T follicular helper cell (primary cell): ENCODE data around the gene RXRB.

Experiments used
- DNase-seq: peaks from one replicate; pipeline ENCODE4 v3.0.0-alpha.2; 2020; ENCODE audit warnings: low read depth

The RXRB gene

DNA sequence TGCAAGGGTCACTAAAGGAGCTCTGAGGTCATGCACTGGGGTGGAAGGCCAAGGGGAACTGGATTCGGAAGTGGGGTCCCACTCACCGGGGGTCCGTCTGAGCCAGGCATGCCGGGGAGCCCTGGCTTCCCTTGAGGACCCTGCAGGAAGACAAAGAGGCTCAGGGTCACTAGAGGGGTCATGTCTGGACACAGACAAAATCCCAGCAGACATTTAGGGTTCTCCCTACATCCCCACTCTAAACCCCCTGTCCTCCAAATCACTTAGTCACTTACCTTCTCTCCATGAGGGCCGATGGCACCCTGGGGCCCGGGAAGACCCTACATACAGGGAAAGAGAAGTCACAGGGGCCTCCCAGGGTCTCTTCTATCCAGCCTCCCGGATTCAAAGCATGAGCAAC, 23.6 kb downstream of the RXRB start:
- DNase-seq, result no peak

DNA sequence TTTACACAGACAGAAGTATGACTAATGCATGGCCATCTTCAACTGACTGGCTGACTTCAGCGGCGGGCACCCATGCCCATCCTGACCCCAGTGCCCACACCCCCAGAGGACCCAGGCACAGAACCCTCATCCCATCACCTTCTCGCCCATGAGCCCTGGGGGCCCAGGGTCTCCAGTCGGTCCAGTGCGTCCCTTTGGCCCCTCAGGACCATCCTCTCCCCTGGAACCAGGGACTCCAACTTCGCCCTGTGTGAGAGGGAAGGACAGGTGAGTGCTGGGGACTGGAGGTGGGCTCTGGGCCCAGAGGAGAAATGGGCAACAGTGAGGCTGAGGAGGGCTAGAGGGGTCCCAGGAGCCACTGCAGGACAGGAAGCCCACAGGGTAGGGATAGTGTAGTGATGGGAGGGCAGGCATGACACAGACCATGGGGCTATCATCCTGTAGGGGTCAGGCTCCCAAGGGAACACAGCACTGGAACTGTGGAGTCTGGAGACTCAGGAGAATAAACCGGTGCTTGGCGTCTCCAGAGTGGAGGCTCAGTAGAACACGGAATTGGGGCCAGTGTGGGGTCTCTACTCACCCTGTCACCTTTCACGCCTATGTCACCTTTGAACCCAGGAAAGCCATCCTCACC, 24.9 kb downstream of the RXRB start:
- no peak for DNase-seq

DNA sequence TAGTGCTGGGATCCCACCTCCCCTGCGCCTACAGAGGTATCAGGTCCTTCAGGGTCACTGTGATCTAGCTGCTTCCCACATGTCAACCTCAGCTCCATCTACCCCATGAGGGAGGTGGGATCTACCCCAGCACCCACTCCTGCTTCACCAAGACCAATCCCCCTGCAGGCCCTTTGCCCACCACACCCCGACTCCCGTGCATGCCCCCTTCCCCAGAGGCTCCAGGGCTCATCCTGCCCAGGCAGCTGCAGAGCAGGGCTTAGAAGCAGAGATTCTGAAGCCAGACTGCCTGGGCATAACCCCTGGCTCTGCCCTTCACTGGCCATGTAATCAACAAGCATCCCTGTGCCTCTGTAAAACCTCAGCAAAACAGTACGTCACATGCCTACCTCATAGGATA, 25.7 kb downstream of the RXRB start:
- DNase-seq, result no peak

DNA sequence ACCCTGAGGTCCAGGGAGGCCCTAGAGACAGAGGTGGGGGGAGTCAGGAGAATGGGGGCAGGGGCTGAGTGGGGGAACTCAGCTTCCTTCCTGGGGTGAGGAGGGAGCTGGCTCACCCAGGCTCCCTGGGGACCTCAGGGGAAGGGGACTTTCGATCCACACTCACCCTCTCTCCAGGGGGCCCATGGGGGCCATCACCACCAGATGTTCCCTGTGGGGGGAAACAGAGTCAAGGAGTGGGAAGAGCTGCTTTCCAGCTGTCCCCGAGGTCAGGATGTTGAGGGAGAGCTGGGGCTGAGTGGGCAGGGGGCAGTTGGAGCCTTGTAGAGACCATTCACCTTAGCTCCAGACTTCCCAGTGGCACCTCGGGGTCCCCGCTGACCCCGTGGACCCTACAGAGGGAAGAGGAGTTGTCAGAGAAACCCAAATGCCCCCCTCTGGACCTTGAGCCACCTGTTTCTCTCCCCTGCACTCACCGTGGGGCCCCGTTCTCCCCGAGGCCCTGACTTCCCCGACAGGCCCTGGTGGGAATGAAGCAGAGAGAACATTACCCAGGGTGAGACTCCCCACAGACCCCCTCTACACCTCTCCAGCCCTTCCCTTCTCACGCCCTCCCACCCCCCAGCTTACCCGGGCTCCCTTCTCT, 26.8 kb downstream of the RXRB start:
- no peak for DNase-seq

DNA sequence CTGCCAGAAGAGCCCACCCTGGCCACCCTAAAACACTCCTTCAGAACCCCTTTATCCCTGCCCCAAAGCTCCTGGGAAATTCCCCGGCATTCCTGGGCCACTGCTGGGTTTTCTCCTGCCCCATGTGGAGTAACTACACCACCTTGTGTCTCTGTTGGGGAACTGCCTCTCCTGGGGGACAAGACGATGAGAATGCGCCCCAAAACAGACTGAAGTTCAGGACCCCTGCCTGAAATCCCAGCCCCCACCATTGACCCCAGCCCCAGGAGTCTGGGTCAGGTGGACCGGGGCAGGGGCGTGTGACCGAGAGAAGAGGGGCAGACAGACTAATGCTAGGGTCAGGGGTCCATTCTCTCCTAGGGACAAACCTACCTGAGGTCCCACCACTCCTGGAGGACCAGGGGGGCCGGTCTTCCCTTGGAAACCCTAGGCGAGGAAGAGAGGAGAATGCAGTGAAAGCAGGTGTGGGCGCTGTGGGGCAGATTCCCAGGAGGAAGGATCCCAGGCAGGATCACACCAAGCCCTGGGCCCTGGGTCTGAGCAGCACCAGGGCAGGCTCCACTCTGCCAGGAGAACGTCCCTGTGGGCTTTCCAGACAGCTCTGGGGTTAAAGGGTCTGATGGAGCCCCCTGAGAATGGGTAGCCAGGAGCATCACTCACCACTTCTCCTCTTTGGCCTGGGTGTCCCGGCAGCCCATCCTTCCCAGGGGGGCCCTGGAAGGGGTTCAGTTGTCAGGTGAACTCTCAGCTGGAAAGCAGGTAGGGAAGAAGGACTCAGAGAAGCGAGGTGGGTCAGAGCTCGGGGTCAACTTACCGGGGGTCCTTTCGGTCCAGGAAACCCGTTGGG, 27.6 kb downstream of the RXRB start:
- no peak for DNase-seq

DNA sequence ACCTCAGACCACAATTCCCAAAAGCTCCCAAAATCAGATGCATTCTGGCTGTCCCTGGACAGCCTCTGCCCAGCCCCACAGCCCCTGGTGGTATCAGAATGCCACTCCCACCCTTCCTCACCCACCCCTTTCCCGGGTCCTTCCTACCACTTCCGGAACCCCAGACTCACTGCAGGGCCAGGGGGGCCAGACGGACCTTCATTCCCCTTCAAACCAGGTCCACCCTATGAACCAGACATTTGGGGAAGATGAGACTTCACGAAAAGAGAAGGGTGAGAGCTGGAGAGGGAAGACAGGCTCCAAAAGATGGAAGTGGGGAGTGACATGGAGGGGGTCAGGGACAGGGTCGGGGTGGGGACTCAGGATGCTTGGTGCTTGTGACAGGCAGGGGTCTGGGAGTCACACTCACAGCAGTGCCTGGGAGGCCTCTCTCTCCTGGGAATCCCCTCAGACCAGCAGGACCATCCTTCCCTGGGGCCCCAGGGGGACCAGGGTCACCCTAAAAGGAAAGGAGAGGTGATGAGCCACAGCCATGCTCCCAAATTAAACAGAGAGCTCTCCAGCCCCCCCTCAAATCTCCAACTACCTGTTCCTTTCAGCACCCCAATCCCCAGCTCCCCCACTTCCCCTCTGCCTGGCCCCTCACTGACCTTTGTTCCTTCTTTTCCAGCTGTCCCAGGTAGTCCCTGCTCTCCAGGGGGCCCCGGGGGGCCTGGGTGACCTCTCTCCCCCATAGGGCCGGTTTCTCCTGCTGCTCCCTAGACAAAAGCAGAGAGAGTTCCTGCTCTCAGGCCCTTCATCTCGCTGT, 28.4 kb downstream of the RXRB start:
- no peak for DNase-seq

DNA sequence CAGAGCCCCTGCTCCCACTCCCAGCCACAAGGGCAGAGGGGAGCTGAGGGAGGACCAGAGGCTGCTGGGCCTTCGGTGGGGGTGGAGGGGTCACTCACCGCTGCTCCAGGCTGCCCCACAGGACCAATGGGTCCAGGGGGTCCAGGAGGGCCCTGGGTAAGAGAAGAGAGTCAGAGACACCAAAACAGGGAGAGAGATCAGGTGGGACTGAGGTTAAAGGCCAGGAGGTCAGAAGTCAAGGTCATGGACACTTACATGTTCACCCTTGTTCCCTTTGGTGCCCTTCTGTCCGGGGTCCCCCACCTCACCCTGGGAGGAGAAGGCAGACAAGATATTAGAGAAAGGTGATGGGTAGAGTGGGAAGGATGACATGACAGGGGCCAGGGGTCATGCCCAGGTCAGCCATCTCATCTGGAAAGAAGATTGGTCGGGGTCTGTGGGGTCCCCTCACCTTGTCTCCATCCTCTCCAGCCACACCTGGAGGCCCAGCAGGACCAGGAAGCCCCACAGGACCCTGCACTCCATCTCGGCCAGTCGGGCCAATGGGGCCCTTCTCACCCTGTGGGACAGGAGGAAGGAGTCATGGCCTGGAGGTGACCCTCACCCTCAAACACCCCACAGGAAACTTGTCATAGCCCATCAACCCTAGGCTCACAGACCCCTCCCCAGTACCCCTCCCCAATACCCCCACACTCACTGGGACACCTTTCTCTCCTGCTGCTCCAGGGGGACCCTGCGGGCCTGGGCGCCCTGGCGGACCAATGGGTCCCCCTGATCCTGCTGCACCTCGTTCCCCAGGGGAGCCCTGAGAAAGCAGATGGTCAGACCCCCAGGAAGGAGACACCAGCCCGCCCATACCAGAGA, 29.2 kb downstream of the RXRB start:
- no peak for DNase-seq

DNA sequence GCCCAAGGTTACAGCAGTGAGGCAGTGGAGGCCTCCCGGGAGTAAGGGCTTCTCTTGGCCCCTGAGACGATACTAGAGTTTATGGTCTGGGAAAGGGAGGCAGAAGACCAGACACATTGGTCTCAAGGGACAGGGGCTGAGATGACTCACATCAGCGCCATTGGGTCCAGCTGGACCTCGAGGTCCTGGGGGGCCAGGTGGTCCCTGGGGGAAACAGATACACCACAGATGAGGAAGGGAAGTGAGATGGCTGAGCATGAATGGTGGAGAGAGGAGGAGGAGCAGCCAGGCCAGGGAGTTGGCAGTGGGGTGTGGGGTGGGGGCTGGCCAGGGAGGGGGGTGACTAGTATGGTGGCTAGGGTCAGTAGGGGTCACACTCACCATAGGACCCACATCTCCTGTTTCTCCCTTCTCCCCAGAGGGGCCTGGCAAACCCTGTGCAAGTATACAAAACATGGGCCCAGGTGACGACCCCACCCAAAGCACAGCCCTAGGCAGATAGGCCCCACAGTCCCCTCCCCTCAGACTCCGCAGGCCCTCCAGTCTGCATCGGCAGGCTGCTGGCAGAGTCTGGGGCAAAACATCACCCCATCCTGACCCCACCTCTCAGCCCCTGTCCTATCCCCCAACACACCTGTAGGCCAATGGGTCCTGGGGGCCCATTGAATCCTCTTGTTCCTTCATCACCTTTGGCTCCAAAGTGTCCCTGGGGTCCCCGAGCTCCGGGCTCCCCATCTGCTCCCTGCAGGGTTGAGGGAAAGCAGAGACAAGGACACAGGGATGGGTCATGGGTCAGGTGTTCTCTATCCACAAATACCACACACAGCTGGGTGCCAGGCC, 30.1 kb downstream of the RXRB start:
- no peak for DNase-seq

DNA sequence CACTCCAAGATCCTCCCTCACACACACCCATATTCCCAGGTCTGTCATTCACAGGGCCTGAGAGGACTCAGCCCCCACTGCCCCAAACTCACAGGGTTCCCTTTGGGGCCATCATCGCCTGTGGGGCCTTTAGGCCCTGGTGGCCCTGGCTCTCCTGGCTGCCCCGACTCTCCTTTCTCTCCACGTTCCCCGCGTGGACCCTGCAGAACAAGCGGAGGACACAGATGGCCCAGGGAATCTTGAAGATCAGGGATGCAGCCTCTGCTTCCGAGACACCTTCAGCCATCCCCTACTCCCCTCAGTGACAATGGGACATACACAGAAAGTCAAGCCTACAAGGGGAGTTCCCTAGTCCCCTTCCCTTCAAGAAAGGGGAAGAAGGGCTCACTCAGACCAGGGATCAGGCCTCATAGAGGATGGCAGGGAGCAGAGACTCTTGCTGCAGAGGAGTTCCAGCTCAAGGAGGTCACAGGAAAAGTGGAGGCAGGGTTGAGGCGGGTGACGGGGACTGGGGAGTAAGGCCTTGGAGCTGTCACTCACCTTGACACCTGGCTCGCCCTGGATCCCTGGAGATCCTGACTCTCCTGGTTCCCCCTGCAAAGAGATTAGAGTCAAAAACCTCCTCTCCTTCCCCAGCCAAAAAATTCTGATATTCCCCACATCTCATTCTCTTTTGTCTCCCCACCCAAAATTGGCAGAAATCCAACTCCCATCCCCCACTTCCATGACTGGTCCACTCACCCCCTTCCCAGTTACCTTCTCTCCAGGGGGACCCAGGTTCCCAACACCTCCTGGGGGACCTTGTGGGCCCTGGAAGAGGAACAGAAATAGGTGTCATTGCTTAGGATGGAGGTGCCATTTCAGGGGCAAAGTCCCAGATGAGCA, 30.9 kb downstream of the RXRB start:
- DNase-seq, result no peak

DNA sequence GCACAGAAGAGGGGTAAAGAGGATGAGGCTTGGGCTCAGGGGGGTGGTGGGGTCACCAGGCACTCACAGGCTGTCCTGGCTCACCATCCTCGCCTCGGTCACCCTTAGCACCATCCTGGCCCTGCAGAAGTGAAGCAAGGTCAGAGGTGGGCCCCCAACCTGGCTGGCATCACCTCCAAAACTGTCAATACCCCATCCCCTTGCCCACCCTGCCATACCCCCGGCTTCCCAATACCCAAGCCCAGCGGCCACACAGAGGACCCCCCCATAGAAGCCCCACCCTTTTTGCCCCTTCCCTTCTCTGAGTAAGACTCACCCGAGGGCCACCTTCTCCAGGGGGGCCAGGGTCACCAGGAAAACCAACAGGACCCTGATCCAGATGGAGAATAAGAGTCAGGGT, 31.8 kb downstream of the RXRB start:
- DNase-seq, result no peak

DNA sequence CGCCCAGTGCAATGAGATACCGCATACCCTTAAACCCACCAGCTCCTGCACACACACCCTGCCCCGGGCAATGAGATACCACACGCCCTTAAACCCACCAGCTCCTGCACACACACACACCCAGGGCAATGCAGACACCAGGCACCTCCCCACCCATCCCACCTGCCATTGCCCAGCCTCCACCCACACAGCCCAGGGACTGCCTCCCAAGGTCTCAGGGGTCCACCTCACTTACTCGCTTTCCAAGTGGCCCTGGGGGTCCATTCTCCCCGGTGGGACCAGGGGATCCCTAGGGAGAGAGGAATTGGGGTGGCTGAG, 32.2 kb downstream of the RXRB start:
- DNase-seq, result no peak

DNA sequence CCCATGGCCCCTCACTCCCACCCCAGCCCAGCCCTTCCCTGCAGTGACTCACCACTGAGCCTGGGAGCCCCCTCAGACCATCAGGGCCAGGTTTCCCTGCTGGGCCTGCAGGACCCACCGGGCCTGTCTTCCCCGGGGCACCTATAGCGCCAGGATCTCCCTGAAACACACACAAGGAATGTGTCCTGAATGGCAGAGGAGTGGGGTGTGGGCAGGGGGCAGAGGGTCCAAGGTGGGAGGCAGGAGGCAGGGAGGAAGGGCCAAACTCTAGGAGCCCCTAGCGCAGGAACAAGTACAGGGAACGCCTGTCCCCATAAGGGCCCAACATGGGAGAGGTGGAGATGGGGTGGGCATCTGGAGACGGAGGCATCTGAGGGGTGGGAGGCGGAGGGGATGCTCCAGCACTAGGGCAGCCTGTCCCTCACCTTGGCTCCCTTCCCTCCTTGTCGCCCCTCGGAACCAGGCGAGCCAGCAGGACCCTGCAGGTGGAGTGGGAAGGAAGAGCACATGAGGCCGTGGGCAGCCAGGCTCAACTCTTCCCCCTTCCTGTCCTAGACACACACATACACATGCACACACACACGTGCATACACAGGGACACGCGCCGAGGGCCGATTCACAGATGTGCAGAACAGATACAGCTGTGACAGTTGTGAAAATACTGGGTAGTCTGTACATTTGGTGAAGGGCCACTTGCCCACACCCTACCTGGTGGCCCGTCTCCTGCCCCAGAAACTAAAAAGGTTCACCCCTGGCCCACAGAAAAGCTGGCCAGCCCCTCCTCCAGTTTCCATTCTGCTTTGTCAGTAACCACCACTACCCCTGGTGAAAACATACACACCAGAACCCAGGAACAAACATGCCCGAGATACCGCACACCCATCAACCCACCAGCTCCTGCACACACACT, 32.8 kb downstream of the RXRB start:
- no peak for DNase-seq

DNA sequence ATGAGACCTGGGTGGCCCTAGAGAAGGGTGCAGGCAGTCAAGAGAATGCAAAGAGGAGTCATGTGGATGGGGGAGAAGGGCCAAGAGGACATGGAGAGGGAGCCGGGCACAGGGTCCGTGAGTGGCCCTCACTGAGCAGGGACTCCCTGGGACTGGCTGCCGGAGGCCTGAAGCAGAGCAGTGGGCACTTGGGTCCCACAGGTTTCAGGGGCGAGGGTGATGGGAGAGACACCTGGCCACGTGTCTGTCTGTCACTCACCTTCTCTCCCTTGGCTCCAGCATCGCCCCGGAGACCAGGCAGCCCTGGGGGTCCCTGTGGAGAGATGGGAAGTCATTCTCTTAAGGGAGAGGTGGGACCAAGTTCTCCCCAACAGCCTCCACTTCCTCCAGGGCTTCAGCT, 33.7 kb downstream of the RXRB start:
- no peak for DNase-seq

DNA sequence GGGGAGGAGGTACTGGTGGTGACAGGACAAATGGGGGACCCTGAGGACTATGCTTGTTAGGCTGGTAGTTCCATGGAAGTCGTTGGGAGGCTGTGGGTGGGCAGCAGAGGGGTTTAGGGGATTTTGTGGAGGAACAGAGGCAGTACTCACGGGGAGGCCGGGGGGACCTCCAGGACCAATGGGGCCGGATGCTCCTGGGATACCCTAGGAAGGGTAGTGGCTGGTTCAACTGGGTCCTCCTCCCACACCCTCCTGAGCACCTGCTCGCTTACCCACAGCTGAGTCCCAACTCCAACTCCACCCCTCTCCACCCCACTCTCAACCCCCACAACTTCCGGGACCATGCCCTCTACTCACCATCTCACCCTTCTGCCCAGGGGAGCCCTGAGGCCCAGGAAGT, 34.1 kb downstream of the RXRB start:
- no peak for DNase-seq

DNA sequence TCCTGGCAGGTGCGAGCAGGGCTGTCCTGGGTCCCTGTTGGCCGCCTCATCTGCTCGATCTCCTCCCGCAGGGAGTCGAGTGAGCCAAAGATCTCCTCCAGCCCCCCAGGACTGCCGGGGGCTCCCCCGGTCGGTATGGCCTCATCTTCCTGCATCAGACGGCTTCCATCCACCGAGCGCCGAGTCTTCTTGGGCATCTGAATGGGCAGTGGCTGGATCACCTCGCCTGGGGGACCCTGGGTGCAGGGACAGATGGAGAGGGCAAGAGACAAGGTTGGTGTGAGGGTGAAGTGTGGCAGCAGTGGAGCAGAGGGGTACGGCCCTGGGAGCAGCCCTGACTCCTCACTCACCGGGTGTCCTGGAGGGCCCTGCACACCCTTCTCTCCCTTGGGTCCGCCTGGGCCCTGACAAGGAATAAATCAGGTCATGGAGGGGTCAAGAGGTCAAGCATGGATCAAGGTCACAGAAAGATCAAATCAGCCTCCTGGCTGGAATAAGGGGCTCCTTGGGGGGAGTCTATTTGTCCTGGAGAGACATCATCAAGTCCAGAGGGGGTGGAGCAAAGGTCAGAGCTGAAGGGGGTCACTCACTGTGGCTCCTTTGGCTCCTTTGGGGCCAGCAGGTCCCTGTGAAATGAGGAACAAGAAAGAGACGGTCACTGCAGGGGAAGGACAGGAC, 34.7 kb downstream of the RXRB start:
- no peak for DNase-seq

DNA sequence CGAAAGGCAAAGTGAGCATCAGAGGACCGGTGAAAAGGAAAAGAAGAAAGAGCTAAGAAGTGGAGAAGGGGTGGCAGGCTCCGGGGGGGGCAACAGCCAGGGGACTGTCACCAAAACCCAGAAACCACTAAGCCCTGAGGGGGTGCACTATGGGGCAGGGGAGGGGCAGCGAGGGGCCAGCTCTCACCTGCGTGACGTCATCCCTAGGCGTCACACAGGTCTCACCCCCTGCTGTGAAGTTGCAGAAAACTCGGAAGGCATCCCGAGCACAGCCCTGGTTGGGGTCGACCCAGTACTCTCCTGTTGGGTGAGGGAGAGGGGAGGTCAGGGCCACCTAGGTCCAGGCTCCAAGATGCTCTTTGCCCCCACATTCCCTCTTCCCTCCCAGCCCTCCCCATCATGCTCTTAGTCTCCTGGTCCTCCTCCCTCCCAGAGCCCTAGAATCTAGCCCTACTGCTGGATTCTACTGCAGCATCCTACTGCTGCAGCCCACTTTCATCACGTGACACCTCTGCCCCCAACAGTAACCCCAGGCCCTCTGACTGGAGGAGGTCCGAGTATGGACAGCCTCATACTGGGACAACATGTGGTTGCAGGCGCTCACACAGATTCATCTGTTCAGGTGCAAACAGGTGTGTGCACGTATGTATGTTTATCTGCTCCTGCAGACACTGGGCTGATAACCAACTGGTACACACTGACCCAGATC, 35.6 kb downstream of the RXRB start:
- no peak for DNase-seq

DNA sequence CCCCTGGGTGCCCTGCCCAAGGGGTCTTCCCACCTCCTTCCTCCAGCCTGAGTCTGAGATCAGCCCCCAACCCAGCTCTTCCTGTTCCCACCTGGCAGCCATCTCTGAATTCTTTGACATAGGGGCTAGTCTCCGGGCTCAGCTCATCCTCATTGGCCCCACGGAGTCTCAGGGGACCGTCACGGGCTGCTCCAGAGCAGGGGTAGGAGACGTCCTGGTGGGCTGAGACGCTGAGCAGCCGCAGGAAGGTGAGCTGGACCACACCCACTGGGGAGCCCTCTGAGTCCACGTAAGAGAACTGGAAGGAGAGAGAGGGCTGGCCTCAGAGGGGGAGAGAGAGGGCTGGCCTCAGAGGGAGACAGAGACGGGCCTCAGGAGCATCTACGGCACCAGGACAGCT, 36.3 kb downstream of the RXRB start:
- no peak for DNase-seq
